ENCODE measurements around the gene FNDC10.

DNA sequence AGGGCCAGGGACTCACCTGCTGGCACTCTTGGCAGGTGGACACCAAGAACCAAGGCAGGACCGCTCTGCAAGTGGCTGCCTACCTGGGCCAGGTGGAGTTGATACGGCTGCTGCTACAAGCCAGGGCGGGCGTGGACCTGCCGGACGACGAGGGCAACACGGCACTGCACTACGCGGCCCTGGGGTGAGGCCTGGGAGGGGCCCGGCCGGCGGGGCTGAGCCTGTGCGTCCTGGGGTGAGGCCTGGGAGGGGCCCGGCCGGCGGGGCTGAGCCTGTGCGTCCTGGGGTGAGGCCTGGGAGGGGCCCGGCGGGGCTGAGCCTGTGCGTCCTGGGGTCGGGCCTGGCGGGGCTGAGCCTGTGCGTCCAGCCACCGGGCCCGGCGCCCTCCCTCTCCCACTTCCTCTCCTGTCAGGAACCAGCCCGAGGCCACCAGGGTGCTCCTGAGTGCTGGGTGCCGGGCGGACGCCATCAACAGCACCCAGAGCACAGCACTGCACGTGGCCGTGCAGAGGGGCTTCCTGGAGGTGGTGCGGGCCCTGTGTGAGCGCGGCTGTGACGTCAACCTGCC, 27.4 kb upstream of the FNDC10 start:
- TF ChIP-seq CTCF (IDR thresholded peaks at IDR 0.05) (no peak), EP300 (IDR thresholded peaks at IDR 0.05; ENCODE audit: low read depth) (no peak), POLR2AphosphoS5 (IDR thresholded peaks at IDR 0.05) (peak; percentile 38 to 87 (median 82))
